ENCODE data around the gene CNPY4.

- TF ChIP-seq CTCF (IDR thresholded peaks at IDR 0.05; ENCODE audit: extremely low read depth in 1 of 2, insufficient read depth in 1 of 2, low read depth in 1 of 2, low read length in 2 of 2) (no peak), MAX (IDR thresholded peaks at IDR 0.05; ENCODE audit: insufficient read depth, insufficient read length) (no peak), MYC (IDR thresholded peaks at IDR 0.05; ENCODE audit: low read depth, low read length) (no peak), EZH2 (IDR thresholded peaks at IDR 0.05; ENCODE audit: borderline replicate concordance, low read depth, low read length, severe bottlenecking) (no peak), JUN (IDR thresholded peaks at IDR 0.05; ENCODE audit: borderline replicate concordance, insufficient read depth, insufficient read length, low read depth) (no peak), POLR2A (IDR thresholded peaks at IDR 0.05; ENCODE audit: low read depth, low read length) (no peak), POLR2AphosphoS5 (IDR thresholded peaks at IDR 0.05; ENCODE audit: insufficient read depth, low read depth, low read length) (no peak)
Observed at GRCh38 chr7:100107890-100108289, 11.5 kb upstream of the CNPY4 start.
